ENCODE results near the gene ATG7.

Gene ATG7

DNA sequence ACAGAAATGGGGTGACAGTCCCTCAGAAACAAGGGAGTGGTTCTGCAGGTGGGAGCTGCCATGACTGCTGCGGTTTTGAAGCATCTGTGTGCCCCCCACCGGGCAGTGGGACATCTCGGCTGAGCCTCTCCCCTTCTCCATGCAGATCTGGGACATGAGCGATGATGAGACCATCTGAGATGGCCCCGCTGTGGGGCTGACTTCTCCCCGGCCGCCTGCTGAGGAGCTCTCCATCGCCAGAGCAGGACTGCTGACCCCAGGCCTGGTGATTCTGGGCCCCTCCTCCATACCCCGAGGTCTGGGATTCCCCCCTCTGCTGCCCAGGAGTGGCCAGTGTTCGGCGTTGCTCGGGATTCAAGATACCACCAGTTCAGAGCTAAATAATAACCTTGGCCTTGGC is 282.5 kb downstream of the ATG7 start:
- no peak for DNase-seq (ENCODE audit: low read depth)

DNA sequence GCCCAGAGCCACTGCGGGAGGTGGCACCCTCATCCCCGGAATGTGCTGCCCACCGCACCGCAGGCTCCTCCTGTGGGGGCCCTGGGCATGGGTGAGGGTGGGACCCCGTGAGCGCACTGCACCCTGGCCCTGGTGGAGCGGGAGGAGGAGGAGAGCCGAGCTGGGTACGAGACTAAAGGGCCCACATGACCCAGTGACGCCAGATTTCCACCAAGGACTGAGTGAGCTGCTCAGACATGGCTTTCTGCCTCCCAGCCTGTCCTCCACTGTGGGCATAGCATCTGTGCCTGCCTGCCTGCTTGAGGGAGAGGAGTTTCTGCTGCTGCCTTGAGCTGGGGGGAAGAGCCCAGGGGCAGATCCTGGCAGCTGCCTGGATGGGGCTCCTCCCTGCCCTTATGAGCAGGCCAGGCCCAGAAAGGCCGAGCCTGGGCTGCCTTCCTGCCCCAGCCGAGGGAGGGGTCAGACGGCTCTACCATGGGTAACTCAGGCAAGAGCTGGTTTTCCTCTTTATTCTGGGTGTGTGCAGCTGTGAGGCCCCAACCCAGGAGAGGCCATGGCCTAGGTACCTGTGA is 283.1 kb downstream of the ATG7 start:
- DNase-seq (ENCODE audit: low read depth), result no peak

DNA sequence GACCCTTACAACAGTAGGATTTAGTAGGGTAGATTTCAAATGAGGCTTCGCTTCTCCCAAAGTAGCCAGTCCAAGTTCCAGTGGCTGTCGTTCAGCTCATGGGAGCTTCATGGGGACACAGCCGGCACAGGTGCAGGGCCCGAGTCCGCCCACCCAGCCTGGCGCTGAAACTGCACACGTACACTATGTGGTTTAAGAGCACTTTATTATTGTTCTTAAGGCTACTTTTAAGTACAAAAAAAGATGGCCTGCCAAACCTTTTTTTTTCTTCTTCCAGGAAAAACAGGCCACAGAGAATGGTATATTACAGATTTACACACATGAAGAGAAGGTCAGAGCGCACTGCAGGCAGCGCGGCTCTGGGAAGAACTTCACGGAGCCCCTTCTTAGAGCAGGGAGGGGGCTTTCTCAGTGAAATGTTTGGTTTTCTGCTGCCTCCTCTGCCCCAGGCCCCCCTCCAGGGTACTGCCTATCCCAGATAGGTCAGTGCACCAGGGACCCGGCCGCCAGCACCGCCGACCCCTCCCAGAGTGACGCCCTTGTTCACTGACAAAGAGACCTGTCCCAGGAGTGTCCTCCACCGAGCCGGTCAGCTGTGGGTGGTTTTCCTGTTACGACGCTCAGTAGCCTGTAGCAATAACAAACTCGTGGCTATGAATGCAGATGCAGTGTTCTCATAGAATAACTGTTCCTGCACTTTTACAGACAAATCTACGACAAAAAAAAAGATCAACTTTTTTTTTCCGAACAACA is 283.9 kb downstream of the ATG7 start:
- DNase-seq (ENCODE audit: low read depth), result no peak

DNA sequence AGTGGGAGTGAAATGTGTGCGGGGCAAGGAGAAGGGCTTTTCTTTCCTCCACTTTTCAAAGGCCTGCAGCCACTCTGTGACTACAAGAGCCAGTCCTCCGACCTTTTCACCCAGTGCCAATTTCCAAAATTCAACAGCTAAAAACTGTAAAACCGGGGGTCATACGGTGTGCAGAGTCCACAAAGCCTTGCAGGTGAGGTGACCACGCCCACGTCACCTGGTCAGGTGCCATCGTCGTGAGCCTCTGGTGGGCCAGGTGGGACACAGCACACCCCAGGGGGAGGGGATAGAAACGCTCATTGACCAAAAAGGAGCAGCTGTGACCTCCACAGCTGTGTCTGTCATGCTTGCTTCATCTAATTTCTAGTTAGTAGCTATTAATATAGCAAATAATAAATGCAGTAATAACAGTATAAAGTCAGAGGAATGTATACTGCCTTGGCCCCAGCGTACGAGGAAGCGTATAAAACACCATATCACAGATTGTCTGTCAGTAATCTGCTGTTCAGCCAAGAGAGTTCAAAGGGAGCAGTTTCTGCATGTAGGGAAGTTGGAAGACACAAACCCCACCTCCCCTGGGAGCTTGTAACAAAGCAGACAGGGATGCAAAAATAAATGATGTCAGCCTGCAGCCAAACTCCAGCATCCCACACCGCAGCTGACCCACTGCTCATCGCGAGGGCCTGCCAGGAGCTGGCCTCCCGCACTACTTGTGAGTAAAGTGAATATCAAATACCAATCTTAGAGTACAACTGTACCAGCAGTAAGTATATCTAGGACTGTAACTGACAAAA is 284.9 kb downstream of the ATG7 start:
- DNase-seq (ENCODE audit: low read depth), result peak; percentile 93

DNA sequence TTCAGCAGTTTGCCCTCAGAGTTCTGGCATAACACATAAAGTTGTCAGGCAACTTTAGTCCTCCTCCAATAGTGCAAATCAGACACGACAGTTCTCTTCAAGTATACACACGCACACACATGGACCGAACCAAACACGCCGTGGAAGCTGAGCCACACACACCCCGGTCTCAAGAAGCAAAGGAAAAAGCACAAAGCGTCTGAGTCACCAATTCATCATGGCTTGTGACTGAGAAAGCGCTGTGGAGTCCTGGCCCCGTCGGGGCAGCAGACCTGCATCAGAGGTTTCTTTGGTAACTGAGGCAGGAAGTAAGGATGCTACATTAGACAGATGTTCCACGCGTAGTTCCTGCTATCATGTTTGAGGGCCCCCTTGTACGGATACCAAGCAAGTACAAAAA is 285.8 kb downstream of the ATG7 start:
- DNase-seq (ENCODE audit: low read depth), result peak; percentile 93

DNA sequence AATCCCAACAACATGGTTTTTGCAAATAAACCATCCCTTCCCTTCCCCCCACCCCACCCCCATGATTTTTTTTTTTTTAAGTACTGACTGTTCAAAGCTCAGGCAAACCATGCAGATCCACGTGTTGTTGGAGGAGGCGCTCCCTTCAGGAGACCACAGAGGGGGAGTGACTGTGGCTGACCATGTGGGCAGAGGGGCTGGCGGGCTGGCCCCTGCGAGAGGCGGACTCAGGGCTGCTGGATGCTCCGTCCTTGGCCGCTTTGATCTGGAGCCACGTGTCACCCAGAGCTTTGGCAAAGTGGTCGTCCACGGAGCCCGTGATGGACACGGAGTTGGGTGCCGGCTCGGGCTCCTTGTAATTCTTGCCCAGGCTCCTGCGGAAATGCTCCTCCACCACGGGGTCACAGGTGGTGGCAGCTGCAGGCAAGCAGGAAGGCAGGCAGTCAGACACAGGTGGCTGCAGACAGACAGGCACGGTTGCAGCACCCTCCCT is 286.3 kb downstream of the ATG7 start:
- no peak for DNase-seq (ENCODE audit: low read depth)

DNA sequence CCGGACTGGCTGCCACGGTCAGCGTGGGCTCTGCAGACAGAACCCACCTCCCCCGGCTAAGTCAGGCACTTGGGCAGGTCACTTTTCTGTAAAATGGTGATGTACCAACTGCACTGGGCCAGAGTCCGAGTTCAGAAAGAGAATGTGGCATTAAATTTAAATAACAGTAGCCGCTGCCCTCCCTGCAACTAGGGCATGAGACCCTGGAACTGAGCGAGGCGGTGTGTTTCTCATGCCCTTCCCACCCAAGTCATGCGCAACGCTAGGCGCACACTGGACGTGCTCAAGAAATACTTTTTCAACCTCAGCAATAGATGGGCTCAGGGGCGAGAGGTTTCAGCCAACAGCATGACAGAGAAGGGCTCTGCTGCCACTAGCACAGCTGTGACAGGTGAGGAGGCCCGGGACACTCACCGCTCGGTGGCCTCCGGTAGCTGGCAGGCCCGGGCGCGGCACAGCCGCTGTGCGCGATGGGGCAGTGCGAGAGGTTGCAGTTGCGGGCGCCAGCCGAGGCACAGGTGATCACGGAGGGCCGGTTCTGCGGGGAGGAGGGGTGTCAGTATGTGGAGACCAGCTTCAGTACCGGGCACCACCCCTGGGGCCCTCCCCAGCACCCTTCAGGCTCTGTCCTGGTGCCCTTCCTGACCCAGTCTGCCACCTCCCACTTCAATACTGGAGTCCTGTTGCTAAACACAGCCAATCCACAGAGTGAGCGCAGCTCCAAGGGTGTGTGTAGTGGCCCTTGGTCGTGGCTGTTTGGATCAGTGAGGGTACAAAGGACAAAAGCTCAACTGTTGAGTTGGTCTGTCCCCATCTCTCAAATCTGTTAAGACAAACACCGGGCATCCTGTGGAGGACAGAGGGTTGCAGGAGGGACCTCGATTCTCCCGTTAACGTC is 287.0 kb downstream of the ATG7 start:
- DNase-seq (ENCODE audit: low read depth), result no peak

DNA sequence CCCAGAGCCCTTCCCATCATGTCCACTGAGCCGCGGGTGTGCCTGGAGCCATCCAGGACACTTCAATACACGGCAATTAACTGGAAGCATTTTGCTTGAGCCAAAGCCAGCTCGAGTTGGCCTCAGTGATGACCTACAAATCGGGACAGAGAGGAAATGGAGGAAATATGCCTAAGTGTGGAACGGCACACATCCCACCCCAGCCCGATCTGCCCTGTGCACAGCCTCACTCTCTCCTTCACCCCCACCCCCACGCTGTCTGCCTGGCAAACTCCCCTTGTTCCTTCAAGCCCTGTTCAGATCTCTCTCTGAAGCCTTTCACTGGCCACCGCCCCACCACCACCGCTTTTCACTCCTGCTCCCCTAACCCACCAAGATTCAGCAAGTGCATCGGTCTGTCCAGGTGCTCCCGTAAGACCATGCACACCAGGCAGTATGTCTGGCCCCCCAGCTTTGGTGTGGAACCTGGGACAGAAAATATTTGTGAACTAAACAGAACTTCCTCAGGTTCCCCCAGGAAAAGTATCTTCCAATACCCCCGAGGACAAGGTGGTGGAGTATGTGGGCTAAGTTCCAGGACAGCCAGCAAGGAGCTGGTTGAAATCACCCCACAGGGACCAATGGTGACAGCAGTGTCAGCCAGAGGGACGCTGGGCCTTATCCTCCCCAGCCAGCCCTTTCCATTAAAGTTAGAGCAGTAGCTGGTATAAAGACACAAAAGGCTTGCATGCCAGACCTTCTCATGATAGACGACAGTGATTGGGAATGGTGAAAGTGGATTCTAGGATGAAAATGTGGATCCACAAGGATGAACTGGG is 287.8 kb downstream of the ATG7 start:
- no peak for DNase-seq (ENCODE audit: low read depth)

DNA sequence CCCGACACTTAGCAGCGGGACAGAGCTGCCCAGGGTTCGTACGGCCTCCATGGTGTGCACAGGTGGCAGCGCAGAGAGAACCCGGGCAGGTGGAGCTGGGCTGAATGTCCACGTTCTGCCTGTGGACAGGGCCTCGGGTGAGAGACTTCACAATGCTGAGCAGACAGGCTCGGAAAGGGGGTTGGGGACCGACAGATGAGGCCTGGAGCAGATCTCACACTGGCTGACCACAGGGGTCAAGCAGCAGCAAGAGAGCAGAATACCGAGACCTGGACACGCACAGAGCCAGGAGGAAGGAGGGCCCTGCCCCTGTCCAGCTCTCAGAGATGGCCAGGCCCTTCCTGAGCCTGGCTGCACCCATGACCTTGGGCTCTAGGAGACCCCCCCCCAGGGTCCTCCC is 288.5 kb downstream of the ATG7 start:
- DNase-seq (ENCODE audit: low read depth), result peak; percentile 50

DNA sequence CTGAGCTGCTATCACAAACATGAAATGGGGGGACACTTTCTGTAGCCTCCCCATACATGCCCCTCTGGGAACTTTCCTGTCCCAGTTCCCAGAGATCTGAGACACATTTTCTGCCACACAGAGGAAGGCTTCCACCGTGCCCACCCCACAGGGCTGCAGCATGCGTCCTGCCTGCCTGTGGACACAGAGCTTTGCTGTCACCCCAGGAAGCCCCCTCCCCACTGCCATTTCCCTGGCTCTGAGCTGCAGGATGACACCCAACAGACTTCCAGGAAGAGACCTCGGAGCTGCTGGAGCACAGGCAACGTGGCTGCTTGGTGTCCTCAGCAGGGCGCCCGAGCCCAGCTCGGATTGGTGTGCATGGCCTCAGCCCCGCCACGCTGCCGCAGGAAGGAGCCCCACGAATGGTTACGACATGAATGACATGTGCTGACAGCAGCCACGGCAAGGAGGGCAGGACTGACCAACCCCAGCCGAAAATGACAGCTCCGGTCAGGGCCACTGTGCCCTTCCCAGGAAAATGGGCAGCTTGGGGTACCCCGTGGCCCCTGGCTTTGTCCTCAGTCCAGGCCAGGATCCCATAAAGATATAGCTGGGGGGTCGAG is 290.2 kb downstream of the ATG7 start:
- DNase-seq (ENCODE audit: low read depth), result no peak

DNA sequence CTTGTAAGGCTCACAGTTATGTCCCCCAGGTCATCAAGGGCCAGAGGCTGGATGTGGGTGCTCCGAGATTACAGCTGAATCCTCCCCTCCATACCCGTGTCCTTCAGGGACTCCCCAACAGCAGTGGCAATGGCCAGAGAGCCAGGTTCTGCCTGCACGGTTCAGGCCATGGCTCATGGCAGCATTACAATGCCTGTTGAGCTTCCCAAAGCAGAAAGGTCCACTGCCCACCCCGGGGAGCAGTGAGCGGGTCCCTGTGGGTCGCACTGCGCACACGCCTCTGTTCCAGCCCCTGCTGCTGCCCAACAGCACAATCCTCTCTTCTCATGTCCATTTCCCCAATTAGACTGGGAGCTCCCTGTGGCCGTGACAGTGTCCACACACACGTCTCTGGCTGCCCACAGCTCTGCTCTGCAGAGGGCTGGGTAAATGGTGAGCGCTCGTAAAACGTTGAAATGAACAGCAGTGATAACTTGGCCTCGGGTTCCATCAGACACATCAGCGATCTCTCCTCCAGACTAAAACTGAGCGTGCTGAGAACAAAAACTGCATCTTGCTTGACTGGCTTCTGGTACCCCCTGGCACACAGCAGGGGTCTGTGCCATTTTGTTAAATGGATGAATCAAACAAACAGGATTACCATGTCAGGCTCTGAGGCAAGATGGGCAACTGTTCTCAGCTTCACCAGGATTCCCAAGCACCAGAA is 291.1 kb downstream of the ATG7 start:
- DNase-seq (ENCODE audit: low read depth), result no peak

DNA sequence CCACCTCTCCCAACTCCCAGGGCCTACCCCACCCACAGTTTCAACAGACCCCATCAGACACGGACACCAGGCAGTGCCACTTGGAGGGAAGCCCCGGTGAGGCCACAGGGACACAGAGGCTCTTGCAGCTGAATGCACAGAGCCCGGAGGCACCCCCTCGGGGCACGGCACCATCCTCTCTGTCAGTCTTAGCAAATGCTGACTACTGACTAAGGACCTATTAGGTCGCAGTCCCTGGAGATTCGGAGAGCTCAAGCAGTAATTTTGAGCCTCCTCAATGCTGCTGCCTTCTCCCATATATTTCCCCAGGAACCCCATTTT is 291.6 kb downstream of the ATG7 start:
- DNase-seq (ENCODE audit: low read depth), result no peak

DNA sequence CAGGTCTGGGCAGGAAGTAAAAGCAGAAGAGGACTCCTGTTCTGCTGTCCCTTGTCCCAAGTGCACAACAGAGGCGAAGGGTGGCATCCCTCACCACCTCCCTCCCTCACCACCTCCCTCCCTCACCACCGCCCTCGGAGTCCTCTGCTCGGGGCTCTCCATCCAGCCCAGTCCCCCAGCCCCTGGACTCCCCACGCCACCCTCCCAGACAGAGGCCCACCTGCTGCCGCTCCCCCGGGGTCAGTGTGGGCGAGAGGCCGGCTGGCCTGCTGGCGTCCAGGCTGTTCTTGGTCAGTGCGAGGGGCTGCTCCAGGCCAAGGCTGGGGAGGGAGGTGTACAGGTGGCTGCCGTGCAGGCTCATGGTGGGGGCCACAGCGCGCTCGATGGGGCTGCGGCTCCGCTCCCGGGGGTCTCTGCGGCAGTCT is 292.4 kb downstream of the ATG7 start:
- DNase-seq (ENCODE audit: low read depth), result no peak

DNA sequence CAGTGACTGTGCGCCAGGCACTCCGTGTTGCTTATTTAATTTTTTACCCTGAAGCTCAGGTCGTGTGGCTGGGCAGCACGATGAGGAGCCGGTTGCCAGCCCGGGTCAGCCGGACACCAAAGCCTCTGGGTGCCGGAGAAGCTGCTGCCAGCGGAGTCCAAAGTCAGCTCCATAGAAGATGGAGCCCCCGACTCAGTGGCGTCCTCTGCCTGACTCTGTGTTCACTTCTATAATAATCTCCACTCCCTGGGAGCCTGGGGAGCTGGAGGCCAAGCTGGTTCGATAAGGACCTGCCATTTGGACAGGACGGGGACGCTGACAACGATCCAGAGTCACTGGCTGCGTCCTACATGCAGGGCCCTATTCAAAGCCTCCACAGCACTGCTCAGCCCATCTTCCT is 292.9 kb downstream of the ATG7 start:
- DNase-seq (ENCODE audit: low read depth), result no peak

DNA sequence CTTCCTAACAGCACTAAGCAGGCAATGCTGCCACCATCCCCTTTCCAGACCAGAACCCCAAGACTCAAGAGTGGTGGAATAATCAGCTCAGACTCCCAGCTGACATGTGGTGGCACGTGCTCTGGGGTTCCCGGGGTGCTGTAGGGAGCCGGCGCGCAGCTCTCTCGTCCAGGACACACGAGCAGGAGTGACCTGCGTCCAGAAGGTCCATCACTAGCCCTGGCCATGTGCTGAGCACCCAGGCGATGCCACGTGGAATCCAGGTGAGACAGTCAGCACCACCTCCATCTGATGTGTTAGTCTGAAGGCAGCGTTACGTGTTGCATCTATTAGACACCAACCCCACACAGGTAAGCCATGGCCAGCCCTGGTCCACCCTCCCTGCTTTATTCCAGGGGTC is 293.3 kb downstream of the ATG7 start:
- no peak for DNase-seq (ENCODE audit: low read depth)

DNA sequence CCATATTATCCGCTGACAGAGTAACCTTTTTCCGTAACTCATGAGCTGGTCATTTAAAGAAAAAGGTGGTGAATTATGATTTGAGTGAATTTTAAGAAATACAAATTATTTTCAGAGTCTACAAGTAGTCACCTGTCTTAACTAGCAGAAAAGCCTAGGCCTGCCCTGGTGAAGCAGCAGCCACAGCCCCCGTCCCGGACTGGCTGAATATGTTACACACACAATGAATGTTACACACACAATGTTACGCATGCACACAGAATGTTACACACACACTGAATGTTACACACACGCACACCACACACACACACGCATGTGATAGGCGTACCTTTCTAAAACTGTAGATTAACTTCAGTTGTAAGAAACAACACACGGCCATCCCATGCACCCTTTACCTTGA is 293.7 kb downstream of the ATG7 start:
- DNase-seq (ENCODE audit: low read depth), result no peak

DNA sequence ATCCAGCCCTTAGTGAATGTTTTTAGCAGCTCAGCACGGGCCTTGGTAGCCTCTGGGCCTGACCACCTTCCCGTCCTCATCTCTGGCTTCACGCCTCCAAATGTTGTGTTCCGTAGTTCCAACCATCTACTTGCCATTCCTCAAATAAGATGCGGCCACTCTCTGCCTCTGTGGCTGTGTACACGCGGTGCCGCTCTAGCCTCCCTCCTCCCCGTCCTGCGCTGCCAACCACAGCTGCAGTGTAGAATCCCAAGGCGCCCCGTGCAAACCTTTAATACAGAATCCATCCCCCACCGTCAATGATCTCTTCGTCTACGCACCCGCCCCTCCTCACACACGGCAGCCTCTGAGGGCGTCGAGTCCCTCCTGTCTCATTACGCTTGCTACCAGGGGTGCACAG is 294.3 kb downstream of the ATG7 start:
- DNase-seq (ENCODE audit: low read depth), result no peak

DNA sequence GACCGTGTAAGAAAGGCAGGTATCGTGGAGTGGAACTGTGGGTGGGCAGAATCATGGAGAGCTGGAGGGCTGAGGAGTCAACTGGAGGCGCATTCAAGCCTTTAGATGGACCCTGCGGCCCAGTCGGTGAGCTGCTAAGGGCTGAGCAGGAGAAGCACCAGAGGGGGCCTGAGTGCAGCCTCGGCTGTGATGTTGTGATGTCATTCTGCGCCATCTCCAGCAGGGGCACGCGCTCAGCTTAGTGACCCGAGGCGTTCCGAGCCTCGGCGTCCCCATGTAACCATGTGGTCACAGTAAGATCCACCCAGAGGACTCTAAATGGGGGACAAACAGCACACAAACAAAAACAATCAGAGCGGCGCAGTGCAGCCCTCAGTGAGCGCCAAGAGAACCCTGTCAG is 294.7 kb downstream of the ATG7 start:
- DNase-seq (ENCODE audit: low read depth), result no peak

DNA sequence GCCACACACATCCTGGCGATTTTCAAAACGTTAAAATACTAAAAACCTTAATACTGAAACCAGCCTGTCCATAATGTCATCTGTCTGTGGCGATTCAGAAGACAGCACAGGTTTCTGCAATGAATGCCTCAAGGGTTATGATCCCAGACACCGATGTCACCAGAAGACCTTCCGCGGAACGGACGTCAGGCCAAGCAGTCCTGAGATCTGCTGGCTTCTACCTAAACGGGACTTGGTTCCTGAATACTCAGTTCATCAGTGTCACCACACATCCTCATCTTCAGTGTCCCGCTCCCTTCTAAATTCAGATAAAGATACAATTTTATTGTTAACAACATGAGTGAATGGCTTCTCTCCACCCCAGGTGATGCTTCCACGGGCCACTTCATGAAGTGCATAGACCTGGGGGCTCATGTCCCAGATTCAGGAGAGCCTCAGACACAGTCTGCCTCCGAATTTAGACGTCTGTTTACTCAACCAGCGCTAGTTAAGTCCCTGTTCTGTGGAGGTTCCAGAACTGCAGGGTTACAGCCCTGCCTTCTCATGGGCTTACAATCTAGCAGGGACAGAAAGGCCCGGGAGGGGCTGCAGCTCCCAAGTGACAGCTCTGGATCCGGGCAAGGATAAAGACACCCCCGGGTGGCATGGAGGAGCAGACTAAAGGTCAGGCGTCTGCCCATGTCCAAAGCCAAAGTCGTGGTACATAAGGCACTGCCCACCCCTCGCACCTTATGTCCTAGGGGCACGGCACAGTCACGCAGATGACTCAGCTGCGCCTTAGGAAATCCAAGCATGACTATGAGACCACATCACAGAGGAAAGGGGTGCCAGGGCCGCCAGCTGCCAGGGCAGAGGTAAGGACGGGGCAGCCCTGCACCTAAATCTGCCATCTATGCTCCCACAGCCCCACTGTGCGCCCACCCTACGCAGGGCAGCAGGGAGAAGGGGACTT is 295.6 kb downstream of the ATG7 start:
- peak; percentile 75 for DNase-seq (ENCODE audit: low read depth)

All from iris pigment epithelial cell (primary cell).